RPMI7951 (cell line): ENCODE measurements around the gene NME2. TPM values are rescaled to one million over a fixed set of nuclear protein-coding genes. Genes with fewer than 3 reads are reported as not detected.

Experiments used
- DNase-seq: peaks from one replicate; pipeline ENCODE4 v3.0.0-alpha.2; 2012; ENCODE audit warnings: low read depth
- total RNA-seq: library from RNA; depleted of rRNA; stranded (reverse); fragments of >200 nt; shearing (Covaris generic); gene quantifications from 2 replicates; pipeline ENCODE4 v1.2.3, GENCODE V29; 2014; rRNA removed

NME2 gene
- total RNA-seq, 1 experiment from 2014 or later, result 449 TPM

DNA sequence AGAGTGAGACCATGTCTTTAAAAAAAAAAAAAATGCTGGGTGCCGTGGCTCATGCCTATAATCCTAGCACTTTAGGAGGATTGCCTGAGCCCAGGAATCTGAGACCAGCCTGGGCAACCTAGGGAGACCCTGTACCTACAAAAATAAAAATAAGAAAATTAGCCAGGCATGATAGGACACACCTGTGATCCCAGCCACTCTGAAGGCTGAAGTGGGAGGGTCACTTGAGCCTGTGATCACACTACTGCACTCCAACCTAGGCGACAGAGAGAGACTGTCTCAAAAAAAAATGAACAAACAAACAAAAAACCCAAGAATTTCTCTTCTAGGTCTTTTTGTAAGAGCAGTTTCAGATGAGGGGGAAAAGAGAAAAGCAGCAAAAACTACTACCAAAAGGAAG is 34.6 kb downstream of the NME2 start:
- no peak for DNase-seq

DNA sequence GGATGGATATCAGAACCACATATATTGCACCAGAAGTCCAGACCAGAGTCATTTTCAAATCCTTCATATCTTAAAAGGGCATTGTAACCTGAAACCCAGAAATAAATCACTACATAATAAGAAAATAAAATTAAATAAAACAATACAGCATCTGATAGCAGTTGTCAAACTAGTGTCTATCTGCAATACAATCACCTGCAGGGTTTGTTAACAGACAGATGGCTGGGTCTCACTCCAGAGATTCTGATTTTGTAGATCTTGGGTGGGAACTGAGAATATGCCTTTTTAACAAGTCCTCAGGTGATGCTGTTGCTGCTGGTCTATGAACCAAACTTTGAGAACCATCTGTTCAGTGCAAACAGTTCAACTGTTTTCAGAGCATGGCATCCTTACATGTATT is 37.6 kb downstream of the NME2 start:
- DNase-seq, result no peak

DNA sequence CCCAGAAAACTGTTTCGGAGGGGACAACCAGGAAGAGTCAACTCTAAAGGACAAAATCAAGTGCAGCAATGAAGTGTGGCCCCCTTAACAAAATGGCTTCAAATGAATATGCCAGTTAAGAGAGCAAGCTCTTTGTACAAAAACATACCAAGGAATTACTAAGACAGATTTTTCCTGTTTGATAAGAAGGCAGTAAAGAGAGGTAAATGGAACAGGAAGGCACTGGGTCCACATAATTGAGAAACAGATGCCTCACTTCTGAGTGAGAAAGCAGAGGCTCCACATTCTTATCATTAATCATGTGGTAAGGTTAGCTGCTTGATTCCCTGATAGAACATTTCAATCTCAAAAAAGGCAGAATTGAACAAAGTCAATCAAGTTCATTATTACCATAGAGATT is 48.7 kb downstream of the NME2 start:
- DNase-seq, result no peak

DNA sequence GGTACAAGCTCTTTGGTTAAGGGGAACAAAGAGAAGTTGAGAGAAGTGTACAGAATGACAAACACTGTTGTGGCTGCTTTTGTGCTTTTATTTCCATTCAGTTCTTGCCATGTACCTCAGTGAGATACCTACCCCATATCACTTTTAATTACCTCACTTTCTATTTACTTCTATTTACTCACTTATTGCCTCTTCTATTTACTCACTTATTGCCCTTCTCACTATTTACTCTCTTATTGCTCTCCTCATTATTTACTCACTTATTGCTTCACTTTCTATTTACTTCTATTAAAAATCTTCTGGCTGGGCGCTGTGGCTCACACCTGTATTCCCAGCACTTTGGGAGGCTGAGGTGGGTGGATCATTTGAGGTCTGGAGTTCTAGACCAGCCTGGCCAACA is 51.7 kb downstream of the NME2 start:
- no peak for DNase-seq

DNA sequence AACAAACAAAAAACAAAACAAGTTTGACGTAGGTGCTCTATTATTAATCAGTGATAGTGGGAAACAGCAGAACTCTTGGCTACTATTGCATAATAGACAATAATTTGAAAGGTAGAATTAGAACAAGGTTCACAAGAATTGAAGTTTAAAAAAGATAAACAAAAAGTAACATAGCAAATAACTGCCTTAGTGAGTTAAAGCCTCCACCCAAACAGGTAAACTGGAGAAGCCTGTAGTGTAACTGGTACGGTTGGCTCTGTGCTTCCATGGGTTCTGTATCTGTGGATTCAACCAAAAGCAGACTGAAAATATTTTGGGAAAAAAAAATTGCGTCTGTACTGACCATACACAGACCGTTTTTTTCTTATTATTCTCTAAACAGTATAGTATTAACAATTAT is 55.1 kb downstream of the NME2 start:
- DNase-seq, result no peak

Other genes starting within 250 kb of the NME2 start
- 43.8 and 55.3 TPM in 2 replicates for gene SPAG9, start 45.5 kb upstream of the NME2 start, total RNA-seq
- 223 and 287 TPM in 2 replicates for gene NME1, start 12.9 kb upstream of the NME2 start, total RNA-seq
- 4.9 and 8.2 TPM in 2 replicates for gene MBTD1, start 93.6 kb downstream of the NME2 start, total RNA-seq
- gene UTP18, start 94.1 kb downstream of the NME2 start, total RNA-seq, result 51.8 and 52.4 TPM in 2 replicates